HL-60 (cell line): ENCODE data around the gene SP1.
A peak's percentile ranks its signal among the peaks of the same experiment; 100 is the strongest.
"Not testable (repeated sequence)": the region's sequence is repeated elsewhere in the genome, so short reads cannot be mapped to it uniquely, and the experiment has no call there.

Experiments used
- DNase-seq, 2 experiments: peaks; one replicate each; pipeline ENCODE4 v3.0.0-alpha.2; 2010 to 2020; ENCODE audit warnings: low read depth in 1 of 2, low spot score in 1 of 2
- H3K27ac ChIP-seq: fragments of 250-450 bp; sonication (Bioruptor Pico); replicated peaks from 2 replicates; pipeline ENCODE4 v1.5.1; 2020; ENCODE audit warnings: mild to moderate bottlenecking, moderate library complexity
- H3K27me3 ChIP-seq: fragments of 250-450 bp; sonication (Bioruptor Pico); 2 replicates; pipeline ENCODE4 v1.5.1; 2021; ENCODE audit warnings: mild to moderate bottlenecking, moderate library complexity; ENCODE audit not compliant: insufficient read depth, poor library complexity, severe bottlenecking
- H3K4me3 ChIP-seq: replicated peaks from 2 replicates; pipeline ENCODE4 v1.5.1; 2011; ENCODE audit warnings: mild to moderate bottlenecking, control low read depth, low read length; ENCODE audit not compliant: insufficient read depth
- CTCF ChIP-seq: IDR thresholded peaks from one replicate; pipeline ENCODE4 v1.5.1; 2011; ENCODE audit warnings: low read length, control low read depth, inconsistent platforms; ENCODE audit not compliant: insufficient read depth
- GABPA ChIP-seq: IDR thresholded peaks from 2 replicates; pipeline ENCODE4 v1.6.1; 2012; ENCODE audit warnings: low read depth
- POLR2AphosphoS5 ChIP-seq: IDR thresholded peaks from 2 replicates; pipeline ENCODE4 v1.6.1; 2012; ENCODE audit warnings: low read depth
- SPI1 ChIP-seq: IDR thresholded peaks from 2 replicates; pipeline ENCODE4 v1.6.1; 2012; ENCODE audit warnings: low read depth, mild to moderate bottlenecking, borderline replicate concordance
- TF ChIP-seq, protein P1 (sequence below): IDR thresholded peaks from 2 replicates; pipeline ENCODE4 v1.6.1; 2012; ENCODE audit warnings: low read depth; ENCODE audit not compliant: insufficient replicate concordance

The SP1 gene

DNA sequence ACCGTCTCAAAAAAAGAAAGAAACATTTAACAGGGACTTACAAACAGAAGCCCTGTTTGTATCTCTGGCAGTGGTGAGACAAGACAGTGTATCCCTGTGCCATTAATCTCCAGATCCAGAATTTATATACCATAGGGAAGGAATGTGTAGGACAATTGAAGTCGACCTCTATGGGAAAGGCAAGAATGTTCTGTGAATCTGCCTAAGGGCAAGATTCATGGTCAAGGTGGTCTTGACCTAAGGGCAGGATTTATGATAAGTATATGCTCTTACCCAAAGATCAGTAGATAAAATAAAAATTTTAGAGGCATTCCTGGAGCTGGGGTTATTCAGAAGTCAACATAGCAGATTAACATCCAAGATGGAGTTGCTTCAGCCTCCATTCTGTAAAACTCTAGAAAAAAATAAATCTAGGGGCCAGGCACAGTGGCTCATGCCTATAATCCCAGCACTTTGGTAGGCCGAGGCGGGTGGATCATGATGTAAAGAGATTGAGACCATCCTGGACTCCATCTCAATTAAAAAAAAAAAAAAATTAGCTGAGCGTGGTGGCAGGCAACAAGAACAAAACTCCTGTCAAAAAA, 21.0 kb upstream of the SP1 start:
- Histone ChIP-seq H3K27ac (no peak overlapping the region), H3K4me3 (no peak overlapping the region), H3K27me3 (no peaks in the 10 kb centered on the region)
- TF ChIP-seq GABPA, result no peak
- TF ChIP-seq, protein P1, sequence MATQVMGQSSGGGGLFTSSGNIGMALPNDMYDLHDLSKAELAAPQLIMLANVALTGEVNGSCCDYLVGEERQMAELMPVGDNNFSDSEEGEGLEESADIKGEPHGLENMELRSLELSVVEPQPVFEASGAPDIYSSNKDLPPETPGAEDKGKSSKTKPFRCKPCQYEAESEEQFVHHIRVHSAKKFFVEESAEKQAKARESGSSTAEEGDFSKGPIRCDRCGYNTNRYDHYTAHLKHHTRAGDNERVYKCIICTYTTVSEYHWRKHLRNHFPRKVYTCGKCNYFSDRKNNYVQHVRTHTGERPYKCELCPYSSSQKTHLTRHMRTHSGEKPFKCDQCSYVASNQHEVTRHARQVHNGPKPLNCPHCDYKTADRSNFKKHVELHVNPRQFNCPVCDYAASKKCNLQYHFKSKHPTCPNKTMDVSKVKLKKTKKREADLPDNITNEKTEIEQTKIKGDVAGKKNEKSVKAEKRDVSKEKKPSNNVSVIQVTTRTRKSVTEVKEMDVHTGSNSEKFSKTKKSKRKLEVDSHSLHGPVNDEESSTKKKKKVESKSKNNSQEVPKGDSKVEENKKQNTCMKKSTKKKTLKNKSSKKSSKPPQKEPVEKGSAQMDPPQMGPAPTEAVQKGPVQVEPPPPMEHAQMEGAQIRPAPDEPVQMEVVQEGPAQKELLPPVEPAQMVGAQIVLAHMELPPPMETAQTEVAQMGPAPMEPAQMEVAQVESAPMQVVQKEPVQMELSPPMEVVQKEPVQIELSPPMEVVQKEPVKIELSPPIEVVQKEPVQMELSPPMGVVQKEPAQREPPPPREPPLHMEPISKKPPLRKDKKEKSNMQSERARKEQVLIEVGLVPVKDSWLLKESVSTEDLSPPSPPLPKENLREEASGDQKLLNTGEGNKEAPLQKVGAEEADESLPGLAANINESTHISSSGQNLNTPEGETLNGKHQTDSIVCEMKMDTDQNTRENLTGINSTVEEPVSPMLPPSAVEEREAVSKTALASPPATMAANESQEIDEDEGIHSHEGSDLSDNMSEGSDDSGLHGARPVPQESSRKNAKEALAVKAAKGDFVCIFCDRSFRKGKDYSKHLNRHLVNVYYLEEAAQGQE, result no peak
- no peak for TF ChIP-seq SPI1
- TF ChIP-seq CTCF, result no peak
- no peak for TF ChIP-seq POLR2AphosphoS5
- no peak for DNase-seq

DNA sequence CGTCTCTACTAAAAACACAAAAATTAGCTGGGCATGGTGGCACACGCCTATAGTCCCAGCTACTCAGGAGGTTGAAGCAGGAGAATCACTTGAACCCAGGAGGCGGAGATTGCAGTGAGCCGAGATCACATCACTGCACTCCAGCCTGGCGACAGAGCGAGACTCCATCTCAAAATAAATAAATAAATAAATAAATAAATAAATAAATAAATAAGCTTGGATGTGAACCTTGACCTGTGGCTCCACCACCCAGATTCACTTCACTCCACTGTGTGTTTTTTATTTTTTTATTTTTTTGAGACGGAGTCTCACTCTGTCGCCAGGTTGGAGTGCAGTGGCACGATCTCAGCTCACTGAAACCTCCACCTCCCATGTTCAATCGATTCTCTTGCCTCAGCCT, 18.3 kb upstream of the SP1 start:
- not testable (repeated sequence) for H3K27me3 ChIP-seq, DNase-seq, H3K27ac ChIP-seq, H3K4me3 ChIP-seq

GRCh38 chr12:53365245-53365904, 14.6 kb upstream of the SP1 start:
- DNase-seq, result peak in 1 of 2 experiments; percentile 62
- TF ChIP-seq POLR2AphosphoS5 (no peak), CTCF (no peak), GABPA (no peak), SPI1 (no peak)
- TF ChIP-seq, protein P1, result no peak
- Histone ChIP-seq H3K27ac (peak overlapping the region; percentile 49), H3K27me3 (no peaks in the 10 kb centered on the region), H3K4me3 (no peak overlapping the region)

DNA sequence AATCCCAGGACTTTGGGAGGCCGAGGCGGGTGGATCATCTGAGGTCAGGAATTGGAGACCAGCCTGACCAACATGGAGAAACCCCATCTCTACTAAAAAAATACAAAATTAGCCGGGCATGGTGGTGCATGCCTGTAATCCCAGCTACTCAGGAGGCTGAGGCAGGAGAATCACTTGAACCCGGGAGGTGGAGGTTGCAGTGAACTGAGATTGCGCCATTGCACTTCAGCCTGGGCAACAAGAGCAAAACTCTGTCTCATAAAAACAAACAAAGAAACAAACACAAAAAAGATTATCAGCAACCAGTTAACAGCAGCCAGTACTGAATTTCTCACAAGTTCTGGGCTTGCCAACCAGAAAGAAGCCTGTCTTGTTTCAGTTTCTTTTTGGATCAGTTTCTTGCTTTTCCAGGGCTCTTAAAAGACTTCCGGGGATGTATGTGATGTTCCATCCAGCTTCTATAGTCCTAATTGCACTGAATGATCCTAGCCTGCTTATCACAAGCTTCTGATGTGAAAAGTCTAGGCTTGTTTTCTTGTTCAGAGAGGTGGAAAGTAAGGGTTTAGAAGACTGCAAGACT, 6.3 kb upstream of the SP1 start:
- H3K4me3 ChIP-seq, DNase-seq, H3K27me3 ChIP-seq: not testable (repeated sequence)
- peak overlapping the region; percentile 50 for H3K27ac ChIP-seq

- not testable (repeated sequence) for H3K4me3 ChIP-seq
- peak overlapping the region; percentile 50 for H3K27ac ChIP-seq
Measured at GRCh38 chr12:53374277-53374676, 5.7 kb upstream of the SP1 start.

More at GRCh38 chr12:53374277-53374676, 5.7 kb upstream of the SP1 start:
- DNase-seq, H3K27me3 ChIP-seq: not testable (repeated sequence)
